ENCODE results near the gene PSMG4.

The PSMG4 gene

GRCh38 chr6:3296537-3296936 lies 37.8 kb downstream of the PSMG4 start:
- TF ChIP-seq, protein P1, sequence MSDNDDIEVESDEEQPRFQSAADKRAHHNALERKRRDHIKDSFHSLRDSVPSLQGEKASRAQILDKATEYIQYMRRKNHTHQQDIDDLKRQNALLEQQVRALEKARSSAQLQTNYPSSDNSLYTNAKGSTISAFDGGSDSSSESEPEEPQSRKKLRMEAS (IDR thresholded peaks at IDR 0.05; ENCODE audit: low read depth, low read length) = no peak
- TF ChIP-seq POLR2A (IDR thresholded peaks at IDR 0.05; ENCODE audit: extremely low read depth, insufficient read length) (no peak), MYC (IDR thresholded peaks at IDR 0.05; ENCODE audit: low read depth, low read length) (no peak), CTCF (IDR thresholded peaks at IDR 0.05; ENCODE audit: low read depth, low read length) (no peak)
- no peak for DNase-seq (ENCODE audit: low read depth)
- no peak overlapping the region for H3K4me3 ChIP-seq (ENCODE audit: low read depth, low read length)

DNA sequence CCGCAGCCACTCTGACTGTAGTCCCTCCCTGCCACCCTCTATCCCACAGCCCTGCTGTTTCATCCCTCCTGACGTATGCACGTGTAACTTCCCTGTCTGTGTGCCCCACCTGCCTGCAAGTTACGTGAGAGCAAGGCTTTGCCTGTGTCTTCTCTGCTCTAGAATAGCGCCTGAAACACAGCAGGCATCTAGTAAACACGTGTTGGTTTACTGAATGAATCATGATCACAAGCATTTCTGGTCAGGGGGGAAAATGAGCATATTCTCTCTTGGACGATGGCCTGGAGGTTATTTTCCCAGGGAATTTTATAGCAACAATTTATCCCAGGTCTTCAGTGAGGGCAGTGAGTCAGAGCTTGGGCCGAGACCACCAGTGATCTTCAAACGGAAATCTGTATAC lies 38.3 kb downstream of the PSMG4 start:
- TF ChIP-seq, protein P1 (IDR thresholded peaks at IDR 0.05; ENCODE audit: low read depth, low read length) = peak; percentile 9; the same call in 1 of the 2 replicates
- no peak for TF ChIP-seq MYC (IDR thresholded peaks at IDR 0.05; ENCODE audit: low read depth, low read length)
- no peak overlapping the region for H3K4me3 ChIP-seq (ENCODE audit: low read depth, low read length)
- DNase-seq (ENCODE audit: low read depth) = no peak

DNA sequence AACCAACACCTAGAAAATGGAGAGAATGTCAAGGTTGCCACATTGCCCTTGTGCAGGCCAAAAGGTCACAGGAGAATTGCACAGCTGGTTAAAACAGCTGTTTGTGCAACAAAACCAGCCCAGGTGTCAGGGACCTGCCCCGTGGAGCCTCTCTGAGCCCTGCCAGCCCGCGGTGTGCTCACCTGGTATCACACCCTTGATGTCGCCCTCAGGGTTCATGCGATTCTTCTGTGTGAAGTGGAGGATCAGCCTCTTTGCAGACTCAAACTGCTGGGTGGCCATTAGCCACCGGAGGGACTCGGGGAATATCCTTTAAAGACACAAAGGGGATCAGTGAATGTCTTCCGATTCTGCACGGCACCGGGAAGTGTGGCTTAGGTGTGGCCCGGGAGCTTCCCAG lies 39.2 kb downstream of the PSMG4 start:
- H3K4me3 ChIP-seq (ENCODE audit: low read depth, low read length) = no peak overlapping the region
- TF ChIP-seq POLR2A (IDR thresholded peaks at IDR 0.05; ENCODE audit: extremely low read depth, insufficient read length) (no peak), CTCF (IDR thresholded peaks at IDR 0.05; ENCODE audit: low read depth, low read length) (no peak), MYC (IDR thresholded peaks at IDR 0.05; ENCODE audit: low read depth, low read length) (no peak)
- TF ChIP-seq, protein P1 (IDR thresholded peaks at IDR 0.05; ENCODE audit: low read depth, low read length) = no peak
- DNase-seq (ENCODE audit: low read depth) = no peak

- DNase-seq (ENCODE audit: low read depth) = no peak
- no peak overlapping the region for H3K4me3 ChIP-seq (ENCODE audit: low read depth, low read length)
- no peak for TF ChIP-seq MYC (IDR thresholded peaks at IDR 0.05; ENCODE audit: low read depth, low read length)
- TF ChIP-seq CTCF (IDR thresholded peaks at IDR 0.05; ENCODE audit: low read depth, low read length) = no peak
- TF ChIP-seq, protein P1 (IDR thresholded peaks at IDR 0.05; ENCODE audit: low read depth, low read length) = no peak
- TF ChIP-seq POLR2A (IDR thresholded peaks at IDR 0.05; ENCODE audit: extremely low read depth, insufficient read length) = no peak
Measured at GRCh38 chr6:3299221-3299620, 40.5 kb downstream of the PSMG4 start.

GRCh38 chr6:3301506-3301905 lies 42.8 kb downstream of the PSMG4 start:
- H3K4me3 ChIP-seq (ENCODE audit: low read depth, low read length) = no peak overlapping the region
- TF ChIP-seq POLR2A (IDR thresholded peaks at IDR 0.05; ENCODE audit: extremely low read depth, insufficient read length) (no peak), CTCF (IDR thresholded peaks at IDR 0.05; ENCODE audit: low read depth, low read length) (no peak), MYC (IDR thresholded peaks at IDR 0.05; ENCODE audit: low read depth, low read length) (no peak)
- TF ChIP-seq, protein P1 (IDR thresholded peaks at IDR 0.05; ENCODE audit: low read depth, low read length) = no peak
- no peak for DNase-seq (ENCODE audit: low read depth)

GRCh38 chr6:3303795-3304411 lies 45.2 kb downstream of the PSMG4 start:
- TF ChIP-seq, protein P1 (IDR thresholded peaks at IDR 0.05; ENCODE audit: low read depth, low read length) = no peak
- no peak for TF ChIP-seq POLR2A (IDR thresholded peaks at IDR 0.05; ENCODE audit: extremely low read depth, insufficient read length)
- no peak for TF ChIP-seq MYC (IDR thresholded peaks at IDR 0.05; ENCODE audit: low read depth, low read length)
- TF ChIP-seq CTCF (IDR thresholded peaks at IDR 0.05; ENCODE audit: low read depth, low read length) = no peak
- no peak overlapping the region for H3K4me3 ChIP-seq (ENCODE audit: low read depth, low read length)
- DNase-seq (ENCODE audit: low read depth) = no peak

Measured in NB4 (cell line).